ENCODE measurements around the gene KAT2B.

DNA sequence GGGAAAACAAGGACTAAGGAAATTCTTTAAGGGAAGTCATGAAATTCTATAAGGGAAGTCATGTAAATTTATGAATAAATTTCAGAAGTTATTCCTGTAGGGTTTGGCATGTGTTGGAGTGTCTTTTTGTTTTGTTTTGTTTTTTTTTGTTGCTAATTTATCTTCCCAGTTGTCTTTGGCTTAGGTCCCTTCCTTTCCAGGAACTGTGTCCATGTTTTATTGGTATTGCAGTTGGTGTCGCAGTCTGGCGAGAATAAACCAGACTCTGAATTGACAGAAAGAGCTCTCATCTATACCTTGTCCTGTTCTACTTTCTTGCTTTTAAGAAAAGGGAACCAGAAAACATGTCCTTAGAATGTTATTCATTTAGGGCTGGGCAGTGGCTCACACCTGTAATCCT is 88.1 kb downstream of the KAT2B start:
- TF ChIP-seq, protein P1, sequence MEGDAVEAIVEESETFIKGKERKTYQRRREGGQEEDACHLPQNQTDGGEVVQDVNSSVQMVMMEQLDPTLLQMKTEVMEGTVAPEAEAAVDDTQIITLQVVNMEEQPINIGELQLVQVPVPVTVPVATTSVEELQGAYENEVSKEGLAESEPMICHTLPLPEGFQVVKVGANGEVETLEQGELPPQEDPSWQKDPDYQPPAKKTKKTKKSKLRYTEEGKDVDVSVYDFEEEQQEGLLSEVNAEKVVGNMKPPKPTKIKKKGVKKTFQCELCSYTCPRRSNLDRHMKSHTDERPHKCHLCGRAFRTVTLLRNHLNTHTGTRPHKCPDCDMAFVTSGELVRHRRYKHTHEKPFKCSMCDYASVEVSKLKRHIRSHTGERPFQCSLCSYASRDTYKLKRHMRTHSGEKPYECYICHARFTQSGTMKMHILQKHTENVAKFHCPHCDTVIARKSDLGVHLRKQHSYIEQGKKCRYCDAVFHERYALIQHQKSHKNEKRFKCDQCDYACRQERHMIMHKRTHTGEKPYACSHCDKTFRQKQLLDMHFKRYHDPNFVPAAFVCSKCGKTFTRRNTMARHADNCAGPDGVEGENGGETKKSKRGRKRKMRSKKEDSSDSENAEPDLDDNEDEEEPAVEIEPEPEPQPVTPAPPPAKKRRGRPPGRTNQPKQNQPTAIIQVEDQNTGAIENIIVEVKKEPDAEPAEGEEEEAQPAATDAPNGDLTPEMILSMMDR (IDR thresholded peaks at IDR 0.05): no peak
- TF ChIP-seq POLR2A (IDR thresholded peaks at IDR 0.05): no peak

Measured in thyroid gland (tissue), 4 donors.